Hepatocyte (in vitro differentiated cells): ENCODE data around the gene MCM5. TPM values are rescaled to one million over a fixed set of nuclear protein-coding genes. Genes with fewer than 3 reads are reported as not detected.

Experiments
- DNase-seq: peaks from one replicate; pipeline ENCODE4 v3.0.0-alpha.2; 2016; ENCODE audit warnings: low spot score
- H2AFZ ChIP-seq: fragments of 200-600 bp; sonication (generic); 2 replicates; pipeline ENCODE4 v1.6.0; 2016; ENCODE audit warnings: antibody characterized with exemption, mild to moderate bottlenecking
- H3K27ac ChIP-seq: fragments of 200-600 bp; sonication (generic); 2 replicates; pipeline ENCODE4 v1.5.1; 2016; ENCODE audit warnings: mild to moderate bottlenecking
- H3K27me3 ChIP-seq: fragments of 200-600 bp; sonication (generic); 2 replicates; pipeline ENCODE4 v1.6.1; 2016
- H3K36me3 ChIP-seq: fragments of 200-600 bp; sonication (generic); replicated peaks from 2 replicates; pipeline ENCODE4 v1.5.1; 2016; ENCODE audit warnings: low read depth; ENCODE audit not compliant: insufficient read depth
- H3K4me1 ChIP-seq: fragments of 200-600 bp; sonication (generic); 2 replicates; pipeline ENCODE4 v1.5.1; 2016; ENCODE audit warnings: mild to moderate bottlenecking, moderate library complexity; ENCODE audit not compliant: insufficient read depth
- H3K4me2 ChIP-seq: fragments of 200-600 bp; sonication (generic); 2 replicates; pipeline ENCODE4 v1.6.0; 2016
- H3K4me3 ChIP-seq: fragments of 200-600 bp; sonication (generic); 2 replicates; pipeline ENCODE4 v1.5.1; 2016; ENCODE audit warnings: mild to moderate bottlenecking
- H3K79me2 ChIP-seq: fragments of 200-600 bp; sonication (generic); 2 replicates; pipeline ENCODE4 v1.6.0; 2017; ENCODE audit warnings: mild to moderate bottlenecking
- H3K9me2 ChIP-seq: fragments of 200-600 bp; sonication (generic); replicated peaks from 2 replicates; pipeline ENCODE4 v1.6.0; 2017; ENCODE audit warnings: mild to moderate bottlenecking; ENCODE audit not compliant: insufficient read depth
- H3K9me3 ChIP-seq: fragments of 200-600 bp; sonication (generic); 2 replicates; pipeline ENCODE4 v1.5.1; 2016; ENCODE audit warnings: low read depth, mild to moderate bottlenecking
- H4K20me1 ChIP-seq: fragments of 200-600 bp; sonication (generic); 2 replicates; pipeline ENCODE4 v1.6.0; 2016; ENCODE audit warnings: mild to moderate bottlenecking; ENCODE audit not compliant: insufficient read depth, poor library complexity, severe bottlenecking
- EZH2 ChIP-seq: fragments of 200-600 bp; sonication (generic); IDR thresholded peaks from 2 replicates; pipeline ENCODE4 v1.6.1; 2016; ENCODE audit warnings: antibody characterized with exemption, mild to moderate bottlenecking, borderline replicate concordance
- EZH2phosphoT487 ChIP-seq: fragments of 200-600 bp; sonication (generic); IDR thresholded peaks from one replicate; pipeline ENCODE4 v1.6.1; 2018; ENCODE audit warnings: antibody characterized with exemption, mild to moderate bottlenecking, low read depth, moderate library complexity; ENCODE audit not compliant: unreplicated experiment, severe bottlenecking
- WGBS: methylation state at CpG from one replicate; pipeline ENCODE4 v1.1.6; 2016; ENCODE audit warnings: low lambda C conversion rate; ENCODE audit errors: missing lambda C conversion rate; 5-methylcytosine and 5-hydroxymethylcytosine counted together
- polyA plus RNA-seq: library from polyadenylated mRNA; unstranded; fragments of >200 nt; fragmentation: Nextera tagmentation; extraction: Ambion mirVana; gene quantifications from 2 replicates; pipeline ENCODE4 v1.2.1, GENCODE V29; 2016
- total RNA-seq: library from RNA; depleted of rRNA; stranded (reverse); fragments of >200 nt; gene quantifications from 2 replicates; pipeline ENCODE4 v1.2.3, GENCODE V29; 2014
- TF ChIP-seq, protein P1 (sequence below): fragments of 200-600 bp; sonication (generic); IDR thresholded peaks from 2 replicates; pipeline ENCODE4 v1.5.1; 2016; ENCODE audit warnings: antibody characterized with exemption, mild to moderate bottlenecking; ENCODE audit not compliant: poor library complexity

The MCM5 gene
- total and polyA plus RNA-seq, 2 experiments from 2014 or later, result 21.7 to 36.1 TPM

DNA sequence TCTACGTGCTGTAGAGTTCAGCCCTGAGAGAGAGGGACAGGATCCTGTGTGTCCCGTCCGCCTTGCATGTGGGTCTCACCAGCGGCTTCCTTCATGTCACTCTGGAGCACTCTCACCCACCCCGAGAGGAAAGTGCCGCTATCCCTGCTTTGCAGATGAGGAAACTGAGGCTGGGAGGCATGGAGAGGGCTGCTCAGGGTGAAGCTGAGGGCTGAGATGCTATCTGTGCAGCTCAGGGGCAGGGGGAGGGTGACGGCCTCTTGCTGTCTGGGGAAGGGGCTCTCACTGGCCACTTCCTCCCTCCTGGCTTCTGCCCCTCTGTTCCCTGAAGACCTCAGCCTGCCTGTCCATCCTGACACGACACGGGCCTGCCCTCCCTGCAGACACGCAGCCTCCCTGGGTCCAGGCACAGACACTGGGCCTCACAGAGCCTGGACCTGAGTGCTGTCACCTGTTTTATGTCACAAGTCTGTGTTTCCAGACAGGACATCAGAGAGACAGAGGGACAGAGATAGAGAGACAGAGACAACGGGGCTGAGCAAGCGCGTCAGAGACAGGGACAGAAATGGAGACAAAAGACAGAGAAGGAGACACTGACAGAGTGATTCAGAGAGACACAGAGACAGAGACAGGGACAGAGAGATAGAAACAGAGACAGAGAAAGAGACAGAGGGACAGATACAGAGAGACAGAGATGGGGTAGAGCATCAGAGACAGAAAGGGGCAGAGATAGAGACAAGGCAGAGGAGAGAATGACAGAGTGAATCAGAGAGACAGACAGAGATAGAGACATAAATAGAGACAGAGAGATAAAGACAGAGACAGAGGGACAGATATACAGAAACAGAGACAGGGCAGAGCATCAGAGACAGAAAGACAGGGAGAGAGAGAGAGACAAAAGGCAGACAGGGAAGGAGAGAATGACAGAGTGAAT, 53.1 kb downstream of the MCM5 start:
- H3K4me2 ChIP-seq, result no peak overlapping the region
- H3K4me3 ChIP-seq, result no peak overlapping the region
- no peaks in the 10 kb centered on the region for H3K36me3 ChIP-seq
- TF ChIP-seq EZH2 (no peak), EZH2phosphoT487 (no peak)
- TF ChIP-seq, protein P1, sequence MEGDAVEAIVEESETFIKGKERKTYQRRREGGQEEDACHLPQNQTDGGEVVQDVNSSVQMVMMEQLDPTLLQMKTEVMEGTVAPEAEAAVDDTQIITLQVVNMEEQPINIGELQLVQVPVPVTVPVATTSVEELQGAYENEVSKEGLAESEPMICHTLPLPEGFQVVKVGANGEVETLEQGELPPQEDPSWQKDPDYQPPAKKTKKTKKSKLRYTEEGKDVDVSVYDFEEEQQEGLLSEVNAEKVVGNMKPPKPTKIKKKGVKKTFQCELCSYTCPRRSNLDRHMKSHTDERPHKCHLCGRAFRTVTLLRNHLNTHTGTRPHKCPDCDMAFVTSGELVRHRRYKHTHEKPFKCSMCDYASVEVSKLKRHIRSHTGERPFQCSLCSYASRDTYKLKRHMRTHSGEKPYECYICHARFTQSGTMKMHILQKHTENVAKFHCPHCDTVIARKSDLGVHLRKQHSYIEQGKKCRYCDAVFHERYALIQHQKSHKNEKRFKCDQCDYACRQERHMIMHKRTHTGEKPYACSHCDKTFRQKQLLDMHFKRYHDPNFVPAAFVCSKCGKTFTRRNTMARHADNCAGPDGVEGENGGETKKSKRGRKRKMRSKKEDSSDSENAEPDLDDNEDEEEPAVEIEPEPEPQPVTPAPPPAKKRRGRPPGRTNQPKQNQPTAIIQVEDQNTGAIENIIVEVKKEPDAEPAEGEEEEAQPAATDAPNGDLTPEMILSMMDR, result no peak
- no peaks in the 10 kb centered on the region for H3K9me3 ChIP-seq
- WGBS, result 72% methylated on average over 13 of the region's 13 CpGs
- H2AFZ ChIP-seq, result no peak overlapping the region
- DNase-seq, result no peak
- H3K4me1 ChIP-seq, result no peaks in the 10 kb centered on the region
- H3K79me2 ChIP-seq, result no peaks in the 10 kb centered on the region
- no peak overlapping the region for H3K27ac ChIP-seq
- H3K9me2 ChIP-seq, result no peaks in the 10 kb centered on the region
- no peaks in the 10 kb centered on the region for H3K27me3 ChIP-seq
- no peaks in the 10 kb centered on the region for H4K20me1 ChIP-seq

DNA sequence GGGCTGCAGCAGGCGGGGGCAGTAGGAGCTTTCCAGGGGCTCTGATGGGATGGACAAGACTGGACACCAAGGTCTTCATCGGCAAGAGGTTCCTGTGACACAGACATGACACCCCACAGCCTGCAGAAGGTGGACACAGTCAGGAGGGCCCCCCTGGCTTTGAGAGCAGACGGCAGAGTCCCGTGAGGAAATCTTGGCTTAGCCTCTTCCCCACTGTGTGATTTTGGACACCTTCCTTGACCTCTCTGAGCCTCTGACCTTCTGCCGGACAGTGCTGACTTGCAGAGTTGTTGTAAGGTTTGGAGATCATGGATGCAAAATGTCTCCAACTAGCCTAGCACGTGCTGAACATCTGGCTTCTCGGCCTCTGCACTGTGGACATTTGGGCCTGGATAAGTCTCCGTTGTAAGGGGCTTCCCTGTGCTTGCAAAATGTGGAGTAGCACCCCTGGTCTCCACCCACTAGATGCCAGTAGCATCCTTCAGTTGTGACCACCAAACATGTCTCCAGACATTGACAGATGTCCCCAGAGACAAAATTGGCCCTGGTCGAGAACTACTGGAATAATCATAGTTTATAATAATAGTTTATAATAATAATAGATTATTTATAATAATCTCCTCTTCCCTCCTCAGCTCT, 54.6 kb downstream of the MCM5 start:
- 78% methylated on average over 9 of the region's 9 CpGs for whole genome bisulfite sequencing
- H3K9me3 ChIP-seq, result no peaks in the 10 kb centered on the region
- H3K36me3 ChIP-seq, result no peaks in the 10 kb centered on the region
- H2AFZ ChIP-seq, result no peak overlapping the region
- H3K4me3 ChIP-seq, result no peak overlapping the region
- H3K27ac ChIP-seq, result no peak overlapping the region
- no peaks in the 10 kb centered on the region for H3K79me2 ChIP-seq
- no peaks in the 10 kb centered on the region for H3K4me1 ChIP-seq
- H4K20me1 ChIP-seq, result no peaks in the 10 kb centered on the region
- TF ChIP-seq EZH2, result no peak
- TF ChIP-seq, protein P1, result no peak
- TF ChIP-seq EZH2phosphoT487, result no peak
- H3K4me2 ChIP-seq, result no peak overlapping the region
- no peaks in the 10 kb centered on the region for H3K9me2 ChIP-seq
- no peak for DNase-seq
- H3K27me3 ChIP-seq, result no peaks in the 10 kb centered on the region

DNA sequence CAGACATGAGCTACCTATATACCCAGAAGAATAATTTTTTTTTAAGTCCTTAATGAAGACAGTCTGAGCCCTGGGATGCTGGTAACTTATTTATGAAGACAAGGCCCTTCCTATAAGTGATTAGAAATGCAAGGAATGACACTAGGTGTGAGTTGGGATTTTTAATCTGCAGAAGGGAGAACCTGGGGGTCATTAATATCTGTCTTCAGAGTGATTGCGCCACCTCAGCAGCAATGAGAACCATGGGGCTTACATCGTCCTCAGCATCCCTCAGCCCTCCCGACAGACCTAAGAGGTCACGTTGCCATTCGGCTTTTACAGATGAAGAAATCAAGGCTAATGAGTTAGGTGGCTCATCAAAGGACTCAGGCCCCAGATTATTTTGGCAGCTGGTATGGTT, 55.6 kb downstream of the MCM5 start:
- Histone ChIP-seq H3K9me3 (no peaks in the 10 kb centered on the region), H3K9me2 (no peaks in the 10 kb centered on the region), H3K4me2 (no peak overlapping the region), H3K4me3 (no peak overlapping the region), H2AFZ (no peak overlapping the region), H3K79me2 (no peaks in the 10 kb centered on the region), H4K20me1 (no peaks in the 10 kb centered on the region), H3K36me3 (no peaks in the 10 kb centered on the region), H3K27me3 (no peaks in the 10 kb centered on the region), H3K27ac (no peak overlapping the region), H3K4me1 (no peaks in the 10 kb centered on the region)
- WGBS, result 86% methylated on average over 5 of the region's 5 CpGs
- TF ChIP-seq EZH2phosphoT487 (no peak), EZH2 (no peak)
- TF ChIP-seq, protein P1, result no peak
- DNase-seq, result no peak
